Astrocyte (in vitro differentiated cells and primary cell): ENCODE measurements around the gene ZER1.

Experiments
- EZH2 ChIP-seq: IDR thresholded peaks from 2 replicates; pipeline ENCODE4 v1.6.1; 2012; ENCODE audit warnings: mild to moderate bottlenecking, low read length, inconsistent platforms; ENCODE audit not compliant: insufficient read depth
- TF ChIP-seq, protein P1 (sequence below): IDR thresholded peaks from 2 replicates; pipeline ENCODE4 v1.5.1; 2011; ENCODE audit warnings: low read depth, mild to moderate bottlenecking, inconsistent platforms, low read length, moderate library complexity; ENCODE audit not compliant: insufficient read depth

DNA sequence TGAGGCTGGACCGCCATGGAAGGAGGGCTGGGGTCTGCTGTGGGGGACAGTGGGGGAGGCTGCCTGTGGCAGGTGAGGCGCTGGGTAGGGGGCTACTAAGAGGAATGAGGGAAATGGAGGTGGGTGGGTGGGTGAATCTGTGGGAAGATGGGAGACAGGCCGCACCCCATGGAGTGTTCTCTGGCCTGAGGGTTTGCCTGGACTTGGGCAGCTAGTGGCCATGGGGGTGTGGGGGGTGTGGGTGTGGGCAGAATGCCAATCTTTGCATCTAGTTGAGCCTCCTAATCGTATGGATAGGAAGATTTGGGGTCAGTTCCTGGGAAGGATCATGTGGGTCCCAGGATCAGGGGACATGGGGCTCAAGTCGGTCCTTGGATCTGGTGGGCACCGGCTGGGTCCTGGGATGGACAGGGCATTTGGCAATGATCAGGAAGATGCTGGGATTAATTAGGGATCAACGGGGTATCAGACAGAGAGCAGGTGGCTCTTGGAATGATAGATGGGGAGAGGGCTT, 48.3 kb downstream of the ZER1 start:
- TF ChIP-seq EZH2: no peak
- TF ChIP-seq, protein P1, sequence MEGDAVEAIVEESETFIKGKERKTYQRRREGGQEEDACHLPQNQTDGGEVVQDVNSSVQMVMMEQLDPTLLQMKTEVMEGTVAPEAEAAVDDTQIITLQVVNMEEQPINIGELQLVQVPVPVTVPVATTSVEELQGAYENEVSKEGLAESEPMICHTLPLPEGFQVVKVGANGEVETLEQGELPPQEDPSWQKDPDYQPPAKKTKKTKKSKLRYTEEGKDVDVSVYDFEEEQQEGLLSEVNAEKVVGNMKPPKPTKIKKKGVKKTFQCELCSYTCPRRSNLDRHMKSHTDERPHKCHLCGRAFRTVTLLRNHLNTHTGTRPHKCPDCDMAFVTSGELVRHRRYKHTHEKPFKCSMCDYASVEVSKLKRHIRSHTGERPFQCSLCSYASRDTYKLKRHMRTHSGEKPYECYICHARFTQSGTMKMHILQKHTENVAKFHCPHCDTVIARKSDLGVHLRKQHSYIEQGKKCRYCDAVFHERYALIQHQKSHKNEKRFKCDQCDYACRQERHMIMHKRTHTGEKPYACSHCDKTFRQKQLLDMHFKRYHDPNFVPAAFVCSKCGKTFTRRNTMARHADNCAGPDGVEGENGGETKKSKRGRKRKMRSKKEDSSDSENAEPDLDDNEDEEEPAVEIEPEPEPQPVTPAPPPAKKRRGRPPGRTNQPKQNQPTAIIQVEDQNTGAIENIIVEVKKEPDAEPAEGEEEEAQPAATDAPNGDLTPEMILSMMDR: no peak
